Measurements from ENCODE around the gene APBB2. TPM values are rescaled to one million over a fixed set of nuclear protein-coding genes. Genes with fewer than 3 reads are reported as not detected.

The APBB2 gene
- total and polyA plus RNA-seq, 2 experiments from 2014 or later: 35.8 to 74.8 TPM

- Mint-ChIP-seq H3K27me3 (ENCODE audit: insufficient read depth, low read depth, poor library complexity) (peaks cover 7% of the 10 kb centered on the region), H3K9me3 (no peaks in the 10 kb centered on the region), H3K4me3 (no peak overlapping the region), H3K27ac (no peak overlapping the region), H3K36me3 (ENCODE audit: low read depth) (peaks cover 62% of the 10 kb centered on the region), H3K4me1 (no peaks in the 10 kb centered on the region; the same call in 2 of the 3 replicates)
- Histone ChIP-seq H3K4me3 (no peak overlapping the region), H3K27ac (ENCODE audit: low read depth) (no peak overlapping the region), H3K9me2 (ENCODE audit: insufficient read depth) (0 out of 2 replicates have a peak, but pooled peaks cover 3% of the 10 kb centered on the region), H3K4me1 (ENCODE audit: insufficient read depth) (no peaks in the 10 kb centered on the region), H3K36me3 (ENCODE audit: insufficient read depth) (peaks cover 5% of the 10 kb centered on the region; the same call in 1 of the 2 replicates), H2AFZ (no peak overlapping the region), H3K79me2 (replicated peaks; ENCODE audit: insufficient read depth) (peaks cover 6% of the 10 kb centered on the region; the same call in 1 of the 2 replicates), H3K27me3 (ENCODE audit: insufficient read depth) (no peaks in the 10 kb centered on the region), H4K20me1 (replicated peaks; ENCODE audit: insufficient read depth) (peaks cover 10% of the 10 kb centered on the region; the same call in 1 of the 2 replicates), H3F3A (replicated peaks; ENCODE audit: low read depth) (no peaks in the 10 kb centered on the region), H3K4me2 (no peak overlapping the region)
- DNase-seq (ENCODE audit: low spot score) (no peak), ATAC-seq (no peak)
- TF ChIP-seq EZH2phosphoT487 (IDR thresholded peaks at IDR 0.05; ENCODE audit: unreplicated experiment) (no peak), STAT1 (IDR thresholded peaks at IDR 0.05; ENCODE audit: unreplicated experiment) (no peak), EZH2 (IDR thresholded peaks at IDR 0.05; ENCODE audit: low read depth, unreplicated experiment) (no peak), CREB1 (CRISPR knock-in tag; IDR thresholded peaks at IDR 0.05; ENCODE audit: low read depth) (no peak), ZNF114 (CRISPR knock-in tag; IDR thresholded peaks at IDR 0.05) (no peak), ZNF331 (CRISPR knock-in tag; IDR thresholded peaks at IDR 0.05; ENCODE audit: low read depth) (no peak), ETS1 (IDR thresholded peaks at IDR 0.05) (no peak), ZNF462 (CRISPR knock-in tag; IDR thresholded peaks at IDR 0.05) (no peak), JUNB (IDR thresholded peaks at IDR 0.05; ENCODE audit: unreplicated experiment) (no peak), REST (IDR thresholded peaks at IDR 0.05; ENCODE audit: unreplicated experiment) (no peak), CTCF (conservative IDR thresholded peaks at IDR 0.05; ENCODE audit: low read depth in 2 of 2) (no peak), NANOG (IDR thresholded peaks at IDR 0.05; ENCODE audit: borderline replicate concordance) (no peak), POLR2AphosphoS5 (IDR thresholded peaks at IDR 0.05; ENCODE audit: low read depth) (no peak)
These were observed 385.7 kb downstream of the APBB2 start for GRCh38 chr4:40828661-40829060.
